HG02571 (cell line): Measurements from ENCODE around the gene DOCK10.
"Not testable (repeated sequence)": the region's sequence is repeated elsewhere in the genome, so short reads cannot be mapped to it uniquely, and the experiment has no call there.

Source experiments
- ATAC-seq: cut with Tn5 transposase; IDR thresholded peaks from one replicate; pipeline ENCODE4 v1.9.1; 2021; ENCODE audit warnings: mild to moderate bottlenecking, moderate library complexity; ENCODE audit not compliant: unreplicated experiment

Gene DOCK10

GRCh38 chr2:224951723-224952481, 90.4 kb downstream of the DOCK10 start:
- ATAC-seq = peak; percentile 30

GRCh38 chr2:224948859-224949258, 93.4 kb downstream of the DOCK10 start:
- ATAC-seq = no peak

GRCh38 chr2:224948005-224948404, 94.3 kb downstream of the DOCK10 start:
- ATAC-seq = no peak

GRCh38 chr2:224947566-224947965, 94.7 kb downstream of the DOCK10 start:
- no peak for ATAC-seq

- peak; percentile 68 for ATAC-seq
Observed at GRCh38 chr2:224946895-224947294, 95.4 kb downstream of the DOCK10 start.

- ATAC-seq = no peak
Observed at GRCh38 chr2:224944707-224945547, 97.3 kb downstream of the DOCK10 start.

- ATAC-seq = not testable (repeated sequence)
Observed at GRCh38 chr2:224943601-224944041, 98.6 kb downstream of the DOCK10 start.

GRCh38 chr2:224941960-224942359, 100.3 kb downstream of the DOCK10 start:
- ATAC-seq = no peak

- ATAC-seq = no peak
Observed at GRCh38 chr2:224940618-224941017, 101.7 kb downstream of the DOCK10 start.

- peak; percentile 45 for ATAC-seq
Observed at GRCh38 chr2:224938651-224939182, 103.6 kb downstream of the DOCK10 start.

GRCh38 chr2:224937887-224938286, 104.4 kb downstream of the DOCK10 start:
- ATAC-seq = peak; percentile 69

GRCh38 chr2:224934526-224935188, 107.6 kb downstream of the DOCK10 start:
- no peak for ATAC-seq

GRCh38 chr2:224933431-224933830, 108.8 kb downstream of the DOCK10 start:
- ATAC-seq = no peak

- no peak for ATAC-seq
Observed at GRCh38 chr2:224932522-224932921, 109.7 kb downstream of the DOCK10 start.

- no peak for ATAC-seq
Observed at GRCh38 chr2:224931956-224932355, 110.3 kb downstream of the DOCK10 start.

GRCh38 chr2:224930990-224931389, 111.3 kb downstream of the DOCK10 start:
- ATAC-seq = no peak

GRCh38 chr2:224930124-224930523, 112.1 kb downstream of the DOCK10 start:
- ATAC-seq = no peak

- no peak for ATAC-seq
Observed at GRCh38 chr2:224929512-224929911, 112.8 kb downstream of the DOCK10 start.

GRCh38 chr2:224927646-224928173, 114.6 kb downstream of the DOCK10 start:
- no peak for ATAC-seq

- no peak for ATAC-seq
Observed at GRCh38 chr2:224927011-224927410, 115.3 kb downstream of the DOCK10 start.

- ATAC-seq = peak; percentile 46
Observed at GRCh38 chr2:224925810-224926100, 116.5 kb downstream of the DOCK10 start.
